GM10266 (cell line): ENCODE results near the gene SOCS6.

Experiments
- DNase-seq: peaks from one replicate; pipeline ENCODE4 v3.0.0; 2012; ENCODE audit errors: extremely low spot score
- TF ChIP-seq, protein P1 (sequence below): IDR thresholded peaks from 2 replicates; pipeline ENCODE4 v1.5.1; 2012; ENCODE audit warnings: mild to moderate bottlenecking, low read depth; ENCODE audit not compliant: control insufficient read depth, insufficient read depth; ENCODE audit errors: missing control alignments

Gene SOCS6

DNA sequence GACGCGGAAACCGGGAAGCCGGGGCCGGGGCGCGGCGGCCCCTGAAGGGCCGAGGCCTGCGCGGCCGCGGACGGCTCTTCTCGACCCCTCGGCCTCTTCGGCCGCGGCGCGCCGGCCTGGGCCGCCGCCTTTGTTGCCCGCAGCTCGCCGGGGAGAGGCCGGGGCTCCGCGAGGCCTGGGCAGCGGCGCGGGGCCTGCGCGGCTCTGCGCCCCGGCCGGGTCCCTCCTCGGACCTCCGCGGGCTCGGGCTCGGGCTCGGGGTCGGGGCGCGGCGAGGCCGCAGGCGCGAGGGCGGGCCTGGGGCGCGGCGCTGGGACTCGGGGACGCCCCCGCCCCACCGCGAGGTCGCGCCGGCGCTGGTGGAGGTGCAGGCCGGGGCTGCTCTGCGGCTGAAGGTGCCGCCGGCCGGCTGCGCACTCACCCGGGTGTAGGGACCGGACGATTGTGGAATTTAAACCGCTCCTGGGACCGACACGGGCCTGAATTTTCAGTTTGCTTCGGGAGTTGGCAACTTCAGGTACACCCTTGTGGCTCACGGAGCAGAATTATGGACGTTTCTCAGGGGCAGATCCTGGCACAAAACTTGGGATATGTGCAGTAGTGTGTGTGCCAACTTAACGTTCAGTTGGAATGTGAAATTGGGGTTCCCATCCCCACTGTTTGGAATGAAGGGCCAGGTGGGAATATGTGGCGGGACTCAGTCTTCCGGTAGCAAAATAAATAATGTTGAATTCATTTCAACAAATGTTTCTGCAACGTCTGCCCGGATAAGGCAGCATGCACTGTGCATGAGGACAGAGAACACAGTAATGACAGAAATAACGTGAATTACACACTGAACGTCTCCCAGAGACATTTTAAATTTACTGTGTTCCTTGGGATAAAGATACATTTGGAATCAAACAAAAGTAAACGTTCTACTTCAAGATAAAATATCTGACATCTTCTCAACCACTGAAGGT, 787 bp downstream of the SOCS6 start:
- peak; percentile 81 for DNase-seq
- TF ChIP-seq, protein P1, sequence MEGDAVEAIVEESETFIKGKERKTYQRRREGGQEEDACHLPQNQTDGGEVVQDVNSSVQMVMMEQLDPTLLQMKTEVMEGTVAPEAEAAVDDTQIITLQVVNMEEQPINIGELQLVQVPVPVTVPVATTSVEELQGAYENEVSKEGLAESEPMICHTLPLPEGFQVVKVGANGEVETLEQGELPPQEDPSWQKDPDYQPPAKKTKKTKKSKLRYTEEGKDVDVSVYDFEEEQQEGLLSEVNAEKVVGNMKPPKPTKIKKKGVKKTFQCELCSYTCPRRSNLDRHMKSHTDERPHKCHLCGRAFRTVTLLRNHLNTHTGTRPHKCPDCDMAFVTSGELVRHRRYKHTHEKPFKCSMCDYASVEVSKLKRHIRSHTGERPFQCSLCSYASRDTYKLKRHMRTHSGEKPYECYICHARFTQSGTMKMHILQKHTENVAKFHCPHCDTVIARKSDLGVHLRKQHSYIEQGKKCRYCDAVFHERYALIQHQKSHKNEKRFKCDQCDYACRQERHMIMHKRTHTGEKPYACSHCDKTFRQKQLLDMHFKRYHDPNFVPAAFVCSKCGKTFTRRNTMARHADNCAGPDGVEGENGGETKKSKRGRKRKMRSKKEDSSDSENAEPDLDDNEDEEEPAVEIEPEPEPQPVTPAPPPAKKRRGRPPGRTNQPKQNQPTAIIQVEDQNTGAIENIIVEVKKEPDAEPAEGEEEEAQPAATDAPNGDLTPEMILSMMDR = no peak

DNA sequence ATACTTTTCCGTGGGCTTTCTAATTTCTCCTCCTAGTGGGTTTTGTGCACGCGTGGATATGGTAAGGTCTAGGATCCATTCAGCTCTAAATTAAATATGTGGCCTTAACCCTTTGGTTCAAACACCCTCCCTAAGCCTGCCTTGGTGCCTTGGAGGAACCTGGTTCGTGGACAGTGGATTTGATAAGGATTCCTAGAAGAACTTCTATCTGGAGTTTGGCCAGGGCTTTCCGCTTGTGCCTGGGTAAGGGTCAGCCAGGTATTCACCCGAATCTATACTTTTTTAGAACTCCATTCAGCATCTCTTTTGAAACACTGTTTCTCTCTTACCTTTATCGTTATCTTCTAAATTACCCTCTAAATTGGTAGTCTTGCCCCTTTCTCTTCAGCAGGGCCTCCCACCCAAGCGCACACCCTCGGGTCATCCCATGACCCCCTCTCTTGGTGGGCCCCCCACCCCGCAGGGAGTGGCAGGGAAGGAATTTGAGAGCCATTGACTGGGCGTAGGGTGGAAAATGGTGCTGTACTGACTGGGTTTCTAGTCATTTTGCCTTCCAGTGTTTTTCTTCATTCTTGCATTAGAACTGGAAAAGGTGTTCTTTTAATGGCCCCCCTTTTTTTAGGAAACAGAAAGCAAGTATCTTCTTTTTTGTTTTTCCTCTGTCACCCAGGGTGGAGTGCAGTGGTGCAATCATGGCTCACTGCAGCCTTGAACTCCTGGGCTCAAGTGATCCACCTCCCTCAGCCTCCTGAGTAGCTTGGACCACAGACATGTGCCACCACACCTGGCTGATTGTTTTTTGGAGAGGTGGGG, 1.8 kb downstream of the SOCS6 start:
- TF ChIP-seq, protein P1 = no peak
- DNase-seq = no peak

DNA sequence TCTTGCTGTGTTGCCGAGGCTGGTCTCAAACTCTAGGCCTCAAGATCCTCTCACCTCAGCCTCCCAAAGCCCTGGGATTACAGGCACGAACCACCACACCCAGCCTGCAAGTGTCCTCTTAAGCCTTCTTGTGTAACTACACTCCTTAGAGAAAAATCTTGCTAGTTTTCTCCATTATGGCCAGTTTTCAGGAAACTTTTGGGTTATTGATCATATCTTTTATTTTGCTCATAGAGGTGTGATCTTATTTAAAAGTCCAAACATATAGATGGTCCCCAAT, 2.4 kb downstream of the SOCS6 start:
- DNase-seq = no peak
- TF ChIP-seq, protein P1 = no peak

DNA sequence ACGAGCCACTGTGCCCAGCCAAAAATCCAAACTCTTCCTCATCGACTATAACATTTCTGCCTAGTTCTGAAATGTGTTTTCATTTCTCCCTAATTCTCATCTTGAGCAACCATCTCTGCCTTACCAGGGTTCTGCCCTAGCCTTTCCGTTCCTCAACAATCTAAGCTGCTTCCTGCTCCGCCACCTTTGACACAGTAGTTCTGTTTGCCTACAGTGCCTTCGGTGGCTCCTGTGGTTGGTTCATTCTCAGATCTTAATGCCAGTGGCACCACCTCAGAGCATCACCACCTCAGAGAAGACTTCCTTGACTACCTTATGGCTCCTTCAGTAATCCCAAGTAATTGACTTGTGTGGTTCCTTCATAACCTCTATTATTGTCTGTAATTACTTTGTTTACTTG, 3.8 kb downstream of the SOCS6 start:
- DNase-seq = no peak
- TF ChIP-seq, protein P1 = no peak

DNA sequence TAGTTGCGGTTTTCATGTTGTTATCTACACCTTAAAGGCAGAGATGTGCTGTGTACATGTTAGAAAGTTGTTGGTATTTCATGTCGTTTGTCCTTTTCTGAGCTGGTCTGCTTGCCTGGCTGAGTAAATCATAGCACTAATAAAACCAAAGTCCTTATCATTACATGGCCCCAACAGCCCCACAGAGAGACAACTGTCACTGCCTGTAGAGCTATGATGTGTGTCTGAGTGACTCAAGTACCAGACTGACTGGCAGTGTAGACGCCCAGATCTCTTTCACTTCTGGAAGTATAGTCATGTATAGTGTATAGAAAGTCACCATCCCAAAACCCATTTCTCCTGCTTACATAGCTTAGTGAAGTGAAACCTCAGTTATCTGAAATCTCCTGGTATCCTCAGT, 4.3 kb downstream of the SOCS6 start:
- TF ChIP-seq, protein P1 = no peak
- DNase-seq = no peak

DNA sequence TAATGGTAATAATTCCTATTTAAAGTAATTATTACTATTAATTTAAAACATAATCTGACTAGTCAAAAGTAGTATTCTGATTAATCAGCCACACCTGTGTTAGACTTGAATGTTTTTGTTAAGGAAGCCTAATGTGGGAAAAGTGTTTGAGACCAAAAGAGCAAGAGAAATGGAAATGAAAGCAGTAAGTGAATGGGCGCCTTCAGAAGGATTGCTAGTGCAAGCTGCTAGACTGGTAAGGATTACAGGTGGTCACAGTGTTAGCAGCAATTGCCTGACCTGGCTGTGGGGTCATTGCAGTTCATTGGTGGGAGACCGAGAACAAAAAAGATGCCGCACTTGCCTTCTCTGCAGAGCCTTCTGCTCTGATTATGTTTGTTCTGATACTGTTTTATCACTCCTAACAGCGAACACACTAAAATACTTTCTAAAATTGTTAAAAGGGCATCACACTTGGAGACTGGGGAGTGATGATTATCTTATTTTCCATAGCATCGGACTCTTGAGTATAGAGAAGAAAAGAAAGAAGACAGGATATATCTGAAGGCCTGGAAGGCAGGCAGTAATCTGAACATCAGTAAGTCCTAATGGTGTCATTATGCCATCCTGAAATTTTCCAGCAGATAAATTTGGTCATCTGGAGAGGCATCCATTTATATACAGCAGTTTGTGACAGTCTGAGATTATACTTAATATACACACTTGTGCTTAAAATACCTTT, 5.8 kb downstream of the SOCS6 start:
- TF ChIP-seq, protein P1 = no peak
- no peak for DNase-seq
